GM18867 (cell line): ENCODE results near the gene TMEM116.

Source experiments
- ATAC-seq: cut with Tn5 transposase; IDR thresholded peaks from one replicate; pipeline ENCODE4 v1.9.1; 2021; ENCODE audit warnings: mild to moderate bottlenecking, moderate library complexity; ENCODE audit not compliant: unreplicated experiment

Gene TMEM116

DNA sequence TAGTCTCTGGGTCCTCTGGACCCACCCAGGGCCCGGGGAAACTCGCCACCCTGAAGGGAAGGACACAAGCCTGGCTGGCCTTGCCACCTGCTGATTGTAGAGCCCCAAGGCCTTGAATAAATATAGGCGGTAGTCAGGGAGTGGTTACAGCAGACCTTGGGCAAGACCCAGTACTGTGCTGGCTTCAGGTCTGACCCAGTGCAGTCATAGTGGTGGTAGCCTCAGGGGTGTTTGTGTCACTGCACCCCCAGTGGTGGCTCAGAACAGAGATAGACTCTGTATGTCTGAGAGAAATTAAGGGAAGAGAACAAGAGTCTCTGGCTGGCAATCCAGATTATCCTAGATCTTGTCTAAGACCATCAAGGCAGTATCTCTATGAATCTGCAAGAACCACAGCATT lies 107.5 kb downstream of the TMEM116 start:
- no peak for ATAC-seq

DNA sequence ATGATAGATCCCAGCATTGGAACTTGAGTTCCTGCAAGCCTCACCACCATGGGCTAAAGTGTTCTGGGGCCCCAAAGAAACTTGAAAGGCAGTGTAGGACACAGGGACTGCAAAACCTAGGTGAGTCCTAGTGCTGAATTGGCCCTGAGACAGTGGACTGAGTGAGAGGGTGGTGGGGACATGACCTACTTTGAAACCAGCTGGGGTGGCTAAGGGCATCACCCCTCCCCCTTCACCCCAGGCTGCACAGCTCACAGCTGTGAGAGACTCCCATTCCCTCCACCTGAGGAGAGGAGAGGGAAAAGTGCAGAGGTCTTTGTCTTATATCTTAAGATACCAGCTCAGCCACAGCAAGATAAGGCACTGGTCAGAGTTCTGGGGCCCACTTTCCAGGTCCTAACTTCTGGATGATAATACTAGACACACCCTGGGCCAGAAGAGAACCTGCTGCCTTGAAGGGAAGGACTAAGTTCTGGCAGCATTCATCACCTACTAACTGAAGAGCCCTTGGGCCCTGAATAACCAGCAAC lies 108.5 kb downstream of the TMEM116 start:
- ATAC-seq = no peak

DNA sequence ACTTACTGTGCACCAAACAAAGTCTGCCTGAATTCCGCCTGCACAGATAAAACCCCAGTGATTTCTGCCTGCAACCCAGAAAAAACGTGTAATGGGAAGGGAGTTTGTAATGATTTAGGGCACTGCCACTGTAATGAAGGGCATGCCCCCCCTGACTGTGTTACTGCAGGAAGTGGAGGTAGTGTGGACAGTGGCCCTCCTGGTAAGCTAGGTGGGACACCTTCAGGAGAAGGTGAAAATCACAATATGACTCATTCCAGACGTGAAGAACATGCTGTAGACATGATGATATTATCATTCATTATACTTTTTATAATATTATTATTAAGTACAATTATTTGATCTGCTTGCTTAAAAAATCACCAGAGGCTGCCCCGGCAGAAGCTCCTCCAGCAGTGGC lies 111.8 kb downstream of the TMEM116 start:
- no peak for ATAC-seq

DNA sequence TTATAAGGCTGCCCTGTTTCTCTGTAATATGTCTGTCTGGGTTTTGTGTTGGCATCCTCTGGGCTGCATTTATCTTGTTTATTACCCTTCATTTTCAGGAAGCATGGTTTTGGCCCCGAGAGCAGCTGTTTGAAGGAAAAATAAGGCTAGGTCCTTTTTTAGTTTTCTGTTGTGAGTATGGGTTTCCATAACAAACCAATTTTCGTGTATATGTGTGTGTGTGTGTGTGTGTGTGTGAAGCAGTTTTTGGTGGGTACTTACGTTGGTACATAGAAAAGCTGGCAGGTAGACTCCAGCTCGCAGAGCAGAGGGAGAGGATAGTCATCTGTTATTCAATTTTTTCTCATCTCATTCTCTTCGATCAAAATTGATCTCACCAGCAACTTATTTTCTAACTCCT lies 118.4 kb downstream of the TMEM116 start:
- ATAC-seq = no peak

DNA sequence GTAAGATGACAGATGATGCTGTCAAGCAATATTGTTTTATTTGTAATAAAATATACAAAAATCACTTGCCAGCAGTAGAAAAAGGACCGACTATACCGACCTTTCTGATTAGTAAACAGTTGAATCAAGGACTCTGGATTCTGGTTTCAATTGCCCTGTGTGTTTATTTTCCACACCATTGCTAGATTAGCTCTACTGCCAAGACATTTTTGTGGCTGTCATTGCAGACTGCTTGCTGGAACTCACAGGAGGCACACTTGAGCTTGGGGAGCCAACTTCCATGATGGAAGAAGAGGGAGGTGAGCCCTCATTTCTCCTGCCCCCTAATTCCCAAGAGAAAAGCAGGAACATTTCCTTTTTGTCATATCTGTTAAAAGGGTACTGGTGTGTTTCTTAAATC lies 119.7 kb downstream of the TMEM116 start:
- no peak for ATAC-seq

DNA sequence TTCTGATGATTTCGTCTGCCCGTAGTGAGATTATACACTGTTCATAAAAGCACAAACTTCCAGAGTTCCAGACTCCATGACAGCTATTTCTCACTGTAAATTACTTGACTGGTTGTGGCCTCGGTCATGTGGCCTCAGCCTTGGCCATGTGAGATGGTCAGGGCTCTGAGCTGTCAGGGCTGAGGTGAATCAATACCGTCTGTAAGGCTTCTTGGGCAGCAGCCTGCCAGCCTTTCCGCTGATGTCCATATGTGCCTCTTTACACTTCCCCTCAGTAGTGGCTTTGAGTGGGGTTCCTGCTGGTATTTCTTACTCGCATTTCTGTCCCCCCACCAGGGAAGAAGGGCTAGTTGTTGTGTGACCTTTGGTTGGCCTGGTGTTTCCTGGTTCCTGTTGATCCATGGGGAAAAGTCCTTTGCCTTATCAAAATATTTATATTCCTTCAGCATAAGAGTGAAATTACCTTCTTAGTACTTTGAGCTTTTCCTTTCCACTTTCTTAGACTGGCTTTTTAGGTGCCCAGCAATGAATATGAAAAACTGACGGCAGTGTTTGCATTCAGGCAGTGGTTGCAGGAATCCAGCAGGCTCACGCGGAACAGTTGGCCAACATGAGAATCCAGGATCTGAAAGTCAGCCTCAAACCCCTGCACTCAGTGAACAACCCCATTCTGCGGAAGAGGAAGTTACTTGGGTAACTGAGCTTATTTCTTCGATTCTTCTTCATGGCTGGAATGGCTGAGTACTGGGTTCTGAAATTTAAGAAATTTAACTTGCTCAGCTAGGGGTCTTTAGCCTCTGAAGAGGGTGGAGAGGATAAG lies 124.8 kb downstream of the TMEM116 start:
- ATAC-seq = no peak

DNA sequence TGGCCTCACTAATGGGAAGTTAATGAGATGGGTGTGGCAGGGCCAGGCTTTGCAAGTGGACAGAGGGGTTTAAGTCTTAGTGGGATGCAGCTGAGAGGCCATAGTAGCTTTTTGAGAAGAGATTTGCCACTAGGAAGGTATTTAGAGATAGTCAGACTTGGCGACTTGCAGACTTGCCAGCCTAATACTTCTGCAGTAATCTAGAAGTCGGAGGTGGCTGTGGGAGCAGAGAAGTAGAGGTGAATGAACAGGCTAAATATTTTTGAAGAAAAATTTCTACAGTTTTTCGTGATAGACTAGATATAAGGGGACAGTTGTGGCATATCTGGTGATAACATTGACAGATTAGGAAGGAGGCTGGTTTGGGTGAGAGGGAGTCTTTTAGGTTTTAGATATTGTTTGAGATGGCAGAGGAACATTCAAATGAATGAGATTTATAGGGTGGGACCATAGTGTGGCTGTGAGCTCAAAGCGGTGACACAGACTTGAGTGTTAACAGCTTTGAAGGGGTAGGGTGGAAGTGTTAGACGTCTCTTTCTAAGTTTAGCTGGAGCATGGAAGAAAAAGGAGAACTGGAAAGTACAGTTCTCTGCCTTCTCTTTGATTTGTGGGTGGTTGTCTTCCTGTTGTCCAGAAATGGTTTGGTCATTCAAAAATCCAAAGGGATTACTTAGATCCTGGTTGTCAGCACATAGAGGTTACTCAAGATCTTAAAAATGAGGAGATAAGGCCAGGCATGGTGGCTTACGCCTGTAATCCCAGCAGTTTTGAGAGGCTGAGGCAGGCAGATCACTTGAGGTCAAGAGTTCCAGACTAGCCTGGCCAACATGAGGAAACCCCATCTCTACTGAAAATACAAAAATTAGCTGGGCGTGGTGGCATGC lies 126.1 kb downstream of the TMEM116 start:
- no peak for ATAC-seq

DNA sequence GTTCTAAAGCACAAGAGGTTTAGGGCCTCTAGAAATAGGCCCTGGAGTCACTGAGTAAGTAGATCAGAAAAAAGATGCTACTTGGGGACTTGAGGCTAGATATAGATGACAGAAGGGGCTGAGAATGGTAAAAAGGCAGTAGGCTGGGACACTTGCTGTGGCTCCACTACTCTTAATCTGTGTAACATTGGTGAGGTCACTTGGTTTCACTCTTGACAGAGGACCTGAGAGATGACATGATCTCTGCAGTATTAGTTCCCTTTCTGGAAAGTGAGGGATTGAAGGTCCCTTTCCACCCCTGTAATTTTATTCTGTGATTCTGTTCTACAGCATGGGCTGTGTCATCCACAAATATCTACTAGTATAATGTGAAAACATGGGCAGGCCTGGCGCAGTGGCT lies 131.2 kb downstream of the TMEM116 start:
- no peak for ATAC-seq
